22Rv1 (cell line): ENCODE results near the gene DDT.
"Not testable (repeated sequence)": the region's sequence is repeated elsewhere in the genome, so short reads cannot be mapped to it uniquely, and the experiment has no call there.

Source experiments
- CTCF ChIP-seq: fragments of 450-650 bp; IDR thresholded peaks from 2 replicates; pipeline ENCODE4 v1.5.1; 2017; ENCODE audit warnings: mild to moderate bottlenecking
- ZFX ChIP-seq: fragments of 450-650 bp; IDR thresholded peaks from 2 replicates; pipeline ENCODE4 v1.6.1; 2017; ENCODE audit warnings: antibody characterized with exemption, borderline replicate concordance

- TF ChIP-seq CTCF, ZFX: not testable (repeated sequence)
Measured at GRCh38 chr22:23966094-23966493, 8.1 kb downstream of the DDT start.
